Putamen (tissue), 1 donor: ENCODE measurements around the gene SALL2.
"Not testable (repeated sequence)": the region's sequence is repeated elsewhere in the genome, so short reads cannot be mapped to it uniquely, and the experiment has no call there.

Source experiments
- DNase-seq: peaks from one replicate; pipeline ENCODE4 v3.0.0-alpha.2; 2016; ENCODE audit warnings: low spot score

SALL2 gene

DNA sequence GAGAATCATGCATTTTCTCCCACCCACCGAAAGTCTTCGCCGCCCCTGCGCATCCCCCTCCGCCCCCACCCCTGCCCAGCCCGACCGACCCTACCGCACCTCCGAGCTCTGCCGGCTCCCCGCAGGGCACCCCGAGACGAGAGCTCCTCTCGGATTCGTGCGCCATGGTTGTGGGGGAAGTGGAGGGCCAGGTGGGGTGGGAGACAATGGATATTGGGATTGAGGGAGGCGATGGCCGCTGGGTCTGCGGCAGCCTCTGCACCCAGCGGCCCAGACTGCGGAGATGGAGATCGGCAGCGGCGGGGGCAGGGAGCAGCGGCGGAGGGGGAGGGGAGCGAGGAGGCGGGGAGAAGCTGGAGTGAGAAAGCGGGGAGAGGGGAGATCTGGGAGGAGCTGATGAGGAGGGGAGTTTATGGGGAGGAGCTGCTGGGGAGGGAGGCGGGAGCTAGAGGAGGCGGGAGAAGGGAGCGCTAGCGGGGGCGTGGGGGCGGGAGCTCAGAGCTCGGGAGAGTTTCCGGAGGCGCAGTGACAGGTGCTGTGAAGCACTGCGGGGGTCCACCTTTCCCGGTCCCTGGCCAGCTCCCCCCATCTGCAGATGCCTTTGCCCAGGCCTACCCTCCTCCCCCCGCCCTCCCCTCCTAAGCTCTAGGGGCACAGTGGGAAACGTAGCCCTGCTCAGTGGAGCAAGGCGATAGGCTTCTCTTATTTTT is at the start of gene SALL2:
Gene SALL2, minus strand, starts transcription at position 385 of the 710 bp plus-strand sequence. Its CDS starts 219 bp downstream, at position 166.
- DNase-seq, result peak; percentile 89

DNA sequence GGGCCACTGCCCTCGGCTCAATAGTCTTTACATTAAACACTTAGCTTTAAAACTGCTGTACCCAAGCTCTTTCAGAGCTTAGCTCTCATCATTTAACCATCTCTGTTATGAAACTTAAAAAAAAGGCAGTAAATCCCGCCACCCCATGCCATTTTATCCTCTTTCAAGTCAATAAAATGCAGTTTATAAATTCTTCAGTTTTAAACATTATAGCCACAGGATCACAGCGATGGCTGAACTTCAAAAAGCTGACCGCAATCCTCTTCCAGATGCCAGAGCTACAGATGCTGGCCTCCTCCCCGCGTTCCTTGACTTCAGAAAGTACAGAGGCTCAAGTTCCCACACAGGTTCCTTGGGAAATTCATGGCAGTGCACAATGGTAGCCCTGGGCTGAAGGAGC is 49.5 kb upstream of the SALL2 start:
- DNase-seq, result no peak

DNA sequence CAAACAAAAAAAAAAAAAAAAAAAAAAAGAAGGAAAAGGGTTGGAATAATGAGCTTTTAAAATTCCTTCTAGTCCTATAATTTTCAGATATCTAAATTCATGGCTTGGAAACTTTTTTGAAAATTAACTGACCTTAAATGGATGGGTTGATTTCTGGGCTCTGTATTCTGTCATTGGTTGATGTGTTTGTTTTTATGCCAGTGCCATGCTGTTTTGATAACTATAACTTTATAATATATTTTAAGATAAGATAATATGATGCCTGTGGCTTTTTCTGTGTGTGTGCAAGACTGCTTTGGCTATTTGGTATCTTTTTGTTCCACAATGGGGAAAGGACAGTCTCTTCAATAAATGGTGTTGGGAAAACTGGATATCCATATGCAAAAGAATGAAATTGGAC is 46.5 kb upstream of the SALL2 start:
- DNase-seq, result no peak

DNA sequence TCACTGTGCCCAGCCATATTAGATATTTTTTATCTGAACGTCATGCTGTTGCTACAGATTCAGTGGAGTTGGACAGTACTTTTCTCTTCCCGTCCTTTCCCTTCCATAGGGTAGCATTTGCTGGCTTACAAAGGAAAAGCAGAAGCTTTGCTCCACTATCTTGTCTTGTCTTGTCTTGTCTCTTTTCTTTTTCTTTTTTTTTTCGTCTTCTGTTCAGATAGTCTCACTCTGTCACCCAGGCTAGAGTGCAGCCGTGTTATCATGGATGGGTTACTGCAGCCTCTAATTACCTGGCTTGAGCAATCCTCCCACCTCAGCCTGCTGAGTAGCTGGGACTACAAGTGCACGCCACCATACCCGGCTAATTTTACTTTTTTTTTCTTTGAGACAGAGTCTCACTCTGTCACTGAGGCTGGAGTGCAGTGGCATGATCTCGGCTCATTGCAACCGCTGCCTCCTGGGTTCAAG is 32.6 kb upstream of the SALL2 start:
- DNase-seq, result no peak

DNA sequence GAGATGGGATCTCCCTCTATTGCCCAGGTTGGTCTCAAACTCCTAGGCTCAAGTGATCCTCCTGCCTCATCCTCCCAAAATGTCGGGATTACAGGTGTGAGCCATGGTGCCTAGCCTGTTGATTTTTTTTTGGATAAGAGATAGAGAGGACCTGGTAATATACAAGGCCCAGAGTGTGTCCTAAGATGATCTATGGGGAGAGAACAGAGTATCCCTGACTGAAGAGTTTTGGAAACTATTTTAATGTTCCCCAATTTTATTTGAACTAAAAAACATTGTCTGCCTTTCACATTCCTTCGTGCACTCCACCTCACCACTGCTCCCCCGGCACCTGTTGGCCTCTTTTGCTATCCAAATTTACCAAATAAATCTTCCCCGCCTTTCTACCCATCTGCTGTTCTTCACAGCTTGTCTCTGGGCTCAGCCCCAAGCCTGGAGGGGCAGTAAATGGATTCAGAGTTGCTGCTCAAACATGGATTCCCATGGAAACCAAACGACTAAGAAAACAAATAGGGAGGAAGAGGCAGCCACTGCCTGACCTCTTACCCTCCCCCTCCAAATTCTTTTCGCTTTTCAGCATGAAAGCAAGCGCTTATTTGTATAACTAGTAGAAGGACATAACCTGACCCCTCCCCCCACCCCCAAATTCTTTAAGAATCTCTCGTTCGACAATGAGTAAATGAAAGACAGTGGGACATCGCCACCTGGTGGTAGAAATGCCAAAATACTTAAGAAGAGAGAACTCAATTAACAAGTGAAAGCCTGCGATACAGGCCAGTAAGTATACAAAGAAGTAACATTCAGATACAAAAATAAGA is 31.1 kb upstream of the SALL2 start:
- DNase-seq, result peak; percentile 85

DNA sequence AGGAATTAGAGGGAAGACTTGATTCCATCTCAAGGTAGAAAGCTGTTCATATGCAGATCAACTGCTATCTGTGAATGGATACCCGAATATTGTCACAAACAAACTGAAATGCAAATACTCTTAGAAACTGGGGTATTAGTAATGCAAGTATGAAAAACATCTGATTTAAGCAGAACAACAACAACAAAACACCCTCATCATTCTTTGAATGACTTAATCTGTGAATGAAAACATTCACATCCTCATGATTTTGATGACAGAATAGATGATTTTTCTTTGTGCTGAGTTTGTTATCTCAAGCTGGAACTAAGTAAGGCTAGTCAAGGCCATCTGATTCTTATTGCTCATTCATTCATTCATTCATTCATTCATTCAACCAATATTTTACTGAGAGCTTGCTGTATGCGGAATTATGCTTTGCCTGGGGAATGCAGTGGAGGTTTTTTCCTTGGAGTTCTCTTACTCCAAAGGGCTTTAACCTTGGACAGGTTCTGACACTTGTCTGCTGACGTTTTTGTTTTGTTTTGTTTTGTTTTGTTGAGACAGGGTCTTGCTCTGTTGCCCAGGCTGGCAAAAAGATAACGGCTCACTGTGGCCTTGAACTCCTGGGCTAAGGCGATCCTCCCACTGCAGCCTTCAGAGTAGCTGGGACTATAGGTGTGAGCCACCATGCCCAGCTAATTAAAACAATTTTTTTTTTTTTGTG is 30.4 kb upstream of the SALL2 start:
- no peak for DNase-seq

DNA sequence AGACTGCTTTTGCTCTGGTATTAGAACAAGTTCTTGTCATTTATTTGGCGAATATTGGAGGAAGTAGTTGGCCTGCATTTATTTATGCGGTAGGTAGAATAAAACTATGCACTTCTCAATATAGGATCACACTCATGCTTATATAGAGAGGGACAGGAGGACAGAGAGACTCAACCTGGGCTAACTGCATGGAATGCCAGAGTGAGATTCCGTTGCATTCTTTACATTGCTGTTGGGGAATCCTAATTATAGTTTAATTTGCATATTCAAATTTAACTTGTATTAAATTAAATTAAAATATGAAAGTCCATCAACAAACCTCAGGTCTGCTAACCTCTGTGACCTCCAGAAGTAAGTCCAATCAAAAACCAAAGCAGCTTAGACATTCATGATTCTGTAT is 27.1 kb upstream of the SALL2 start:
- DNase-seq, result no peak

DNA sequence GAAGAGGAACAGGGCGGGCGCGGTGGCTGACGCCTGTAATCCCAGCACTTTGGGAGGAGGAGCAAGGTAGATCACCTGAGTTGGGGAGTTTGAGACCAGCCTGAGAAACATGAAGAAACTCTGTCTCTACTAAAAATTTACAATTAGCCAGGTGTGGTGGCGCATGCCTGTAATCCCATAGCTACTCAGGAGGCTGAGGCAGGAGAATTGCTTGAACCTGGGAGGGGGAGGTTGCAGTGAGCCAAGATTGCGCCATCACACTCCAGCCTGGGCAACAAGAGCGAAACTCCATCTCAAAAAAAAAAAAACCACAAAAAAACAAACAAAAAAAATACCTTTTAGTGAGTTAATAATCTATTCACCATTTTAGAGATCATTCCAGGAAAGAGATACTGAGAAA is 18.4 kb upstream of the SALL2 start:
- DNase-seq, result not testable (repeated sequence)

DNA sequence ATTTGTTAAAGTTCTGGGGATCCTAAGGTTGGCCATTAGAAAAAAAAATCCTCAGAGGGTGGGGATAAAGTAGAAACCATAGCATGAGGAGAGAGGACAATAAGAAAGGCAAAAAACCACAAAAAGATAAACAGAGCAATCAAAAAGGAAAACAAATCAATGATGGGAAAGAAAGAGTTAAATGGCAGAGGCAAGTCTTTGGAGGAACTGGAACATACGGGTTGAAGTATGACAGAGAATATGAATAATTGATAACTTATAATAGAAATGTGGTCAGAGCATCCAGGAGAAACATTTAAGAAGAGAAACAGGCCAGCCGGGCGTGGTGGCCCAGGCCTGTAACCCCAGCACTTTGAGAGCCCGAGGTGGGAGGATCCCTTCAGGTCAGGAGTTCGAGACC is 17.8 kb upstream of the SALL2 start:
- no peak for DNase-seq

DNA sequence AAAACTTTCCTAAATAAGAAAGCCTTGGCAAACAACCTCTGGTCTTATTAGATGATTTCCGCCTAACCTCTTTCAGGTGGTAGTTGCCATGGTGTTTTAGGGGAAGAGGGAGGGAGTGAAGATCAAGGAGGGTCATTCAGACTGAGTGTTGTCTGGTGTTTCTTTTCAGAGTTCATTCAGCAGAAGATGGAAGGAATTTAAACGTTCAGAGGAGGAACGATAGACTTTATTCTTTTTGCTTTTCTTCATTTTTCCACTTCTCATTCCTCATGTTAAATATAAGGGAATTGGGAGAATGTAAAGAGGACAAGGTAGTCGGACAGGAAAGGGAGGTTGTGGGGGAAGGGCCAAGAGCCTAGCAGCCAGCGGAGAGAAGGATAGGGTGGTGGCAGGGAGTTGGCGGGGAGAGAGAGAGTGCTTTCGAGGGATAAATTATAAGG is 17.4 kb upstream of the SALL2 start:
- DNase-seq, result no peak

DNA sequence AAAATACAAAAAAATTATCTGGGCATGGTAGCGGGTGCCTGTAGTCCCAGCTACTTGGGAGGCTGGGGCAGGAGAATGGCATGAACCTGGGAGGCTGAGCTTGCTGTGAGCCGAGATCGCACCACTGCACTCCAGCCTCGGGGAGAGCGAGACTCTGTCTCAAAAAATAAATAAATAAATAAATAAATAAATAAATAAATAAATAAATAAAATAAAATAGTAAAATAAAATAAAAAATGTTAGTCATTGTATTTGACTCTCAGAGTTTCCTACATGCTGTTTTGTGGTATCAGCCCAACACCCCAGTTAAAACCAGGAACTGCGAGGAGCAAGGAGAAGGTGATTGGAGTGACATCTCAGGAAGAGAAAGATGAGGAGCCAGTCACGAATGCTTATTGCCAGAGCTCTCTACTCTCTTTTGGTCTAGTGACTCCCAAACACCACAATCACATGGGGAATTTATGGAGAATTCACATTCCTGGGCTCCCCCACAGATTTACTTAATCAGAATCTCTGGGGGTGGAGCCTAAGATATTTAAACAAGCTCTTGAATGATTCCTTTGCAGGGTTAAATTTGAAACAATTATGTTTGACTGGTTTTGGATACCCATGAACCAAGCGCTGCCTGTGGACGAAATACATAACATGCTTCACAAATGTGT is 15.4 kb upstream of the SALL2 start:
- DNase-seq, result no peak

DNA sequence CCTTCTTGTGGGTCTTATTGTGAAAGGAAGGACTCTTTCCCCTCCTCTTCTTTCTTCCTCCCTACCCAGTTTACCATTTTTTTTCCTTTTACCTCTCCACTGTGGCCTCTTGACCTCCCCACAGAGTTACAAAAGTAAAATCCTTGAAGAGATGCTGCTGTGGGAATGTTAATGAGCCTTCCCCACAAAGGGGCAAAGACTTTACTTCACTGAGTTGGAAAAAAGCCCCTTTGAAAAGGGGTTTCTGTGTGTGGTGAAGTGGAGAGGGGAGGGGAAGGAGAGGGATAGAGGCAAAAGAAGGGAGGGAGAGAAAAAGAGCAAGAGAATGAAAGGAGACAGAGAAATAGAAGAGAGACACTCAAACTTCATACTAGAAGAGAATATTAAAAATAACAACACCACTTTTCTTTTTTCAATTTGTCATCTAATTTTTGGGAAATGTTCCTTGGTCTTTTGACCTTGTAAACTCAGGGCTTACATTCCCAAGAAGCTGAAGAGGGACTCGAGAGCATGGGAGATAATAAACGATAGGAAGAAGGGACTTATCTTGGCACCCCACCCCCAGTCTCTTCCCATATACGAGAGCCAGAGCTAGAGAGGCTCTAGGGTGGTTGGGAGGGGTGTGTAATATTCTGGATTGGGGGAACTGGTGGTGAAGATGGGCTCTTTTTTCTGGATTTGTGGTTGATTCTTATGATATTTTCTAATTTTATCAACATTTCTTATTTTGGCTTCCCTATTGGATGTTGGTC is 13.2 kb upstream of the SALL2 start:
- peak; percentile 33 for DNase-seq

DNA sequence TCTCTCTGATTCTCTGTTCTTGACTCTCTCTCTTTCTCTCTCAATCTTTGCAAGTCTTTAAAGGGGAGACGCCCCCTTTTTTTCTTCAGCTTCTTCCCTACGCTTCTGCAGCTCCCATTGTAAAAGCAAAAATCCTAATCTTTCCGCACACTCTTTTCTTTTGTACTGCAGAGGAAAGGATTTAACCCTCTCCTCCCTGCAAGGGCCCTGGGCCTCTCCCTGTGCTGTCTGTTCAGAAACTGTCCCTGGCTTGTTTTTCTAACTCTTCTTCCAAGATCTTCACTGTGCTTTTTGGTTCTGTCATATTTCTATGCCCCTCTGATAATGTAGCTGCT is 10.9 kb upstream of the SALL2 start:
- no peak for DNase-seq

DNA sequence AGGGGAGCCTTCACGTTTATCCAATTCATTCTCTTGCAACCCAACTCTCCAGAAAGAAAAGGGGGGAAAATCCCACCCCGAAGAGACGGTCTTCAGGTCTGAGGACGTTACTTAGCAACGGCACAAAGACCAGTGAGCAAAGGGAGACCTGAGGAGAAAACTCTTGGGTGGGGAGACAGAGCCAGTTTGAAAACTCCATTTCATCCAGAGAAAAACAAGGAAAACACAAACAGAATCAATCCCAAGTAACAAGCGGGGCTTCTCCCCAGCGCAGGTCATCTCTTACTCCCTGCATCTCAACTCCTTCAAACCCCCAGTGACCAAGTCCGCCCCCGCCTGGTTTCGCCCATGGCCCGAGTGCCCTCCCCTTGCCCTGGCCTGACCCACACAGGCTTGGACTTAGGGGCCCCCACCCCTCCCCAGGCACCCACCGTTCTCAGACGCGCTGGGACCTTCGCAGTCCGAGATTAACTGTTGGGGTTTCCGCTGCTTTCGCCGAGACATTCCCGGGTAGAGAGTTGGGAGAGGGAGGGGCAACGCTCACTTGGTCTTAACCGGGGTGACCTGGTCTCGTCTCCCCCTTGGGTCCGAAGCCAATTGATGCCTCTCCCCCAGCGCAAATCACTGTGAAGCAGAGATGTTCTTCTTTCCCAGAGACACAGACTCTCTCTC is 10.4 kb upstream of the SALL2 start:
- DNase-seq, result no peak

DNA sequence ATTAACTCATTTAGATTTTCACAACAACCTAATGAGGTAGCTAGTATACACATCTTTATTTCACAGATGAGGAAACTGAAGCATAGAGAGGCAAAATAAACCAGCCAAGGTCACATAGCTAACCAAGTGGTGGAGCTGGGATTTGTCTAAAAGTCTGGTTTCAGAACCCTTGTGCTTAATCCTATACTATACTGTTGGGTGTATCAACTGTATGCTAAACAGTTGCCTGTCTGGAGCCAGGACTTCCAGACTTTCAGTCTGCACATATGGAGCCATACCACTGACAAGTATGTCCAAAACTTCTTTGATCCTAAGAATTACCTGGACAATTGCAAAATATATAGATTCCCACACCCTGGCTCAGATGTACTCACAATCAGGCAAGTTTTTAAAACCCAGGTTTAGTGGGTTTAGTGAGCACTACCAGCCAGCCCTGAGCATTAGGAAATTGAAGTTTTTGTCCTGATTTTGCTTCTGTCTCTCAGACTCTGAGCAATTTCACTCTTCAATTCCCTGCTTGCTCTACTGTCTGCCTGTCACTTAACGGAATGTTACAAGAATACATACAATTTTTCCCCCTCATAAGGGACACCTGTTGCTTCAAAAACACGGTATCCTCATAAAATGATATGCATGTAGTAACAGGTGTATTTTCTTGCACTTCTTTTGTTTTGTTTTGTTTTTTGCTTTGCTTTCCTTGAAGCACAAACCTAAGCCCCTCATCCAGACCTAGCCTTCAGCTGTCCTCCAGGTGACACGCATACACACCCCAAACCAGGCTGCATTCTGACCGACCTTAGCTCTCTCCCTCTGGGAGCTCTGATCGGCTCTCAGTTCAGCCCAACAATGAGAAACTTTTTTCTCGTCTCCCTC is 9.6 kb upstream of the SALL2 start:
- no peak for DNase-seq

DNA sequence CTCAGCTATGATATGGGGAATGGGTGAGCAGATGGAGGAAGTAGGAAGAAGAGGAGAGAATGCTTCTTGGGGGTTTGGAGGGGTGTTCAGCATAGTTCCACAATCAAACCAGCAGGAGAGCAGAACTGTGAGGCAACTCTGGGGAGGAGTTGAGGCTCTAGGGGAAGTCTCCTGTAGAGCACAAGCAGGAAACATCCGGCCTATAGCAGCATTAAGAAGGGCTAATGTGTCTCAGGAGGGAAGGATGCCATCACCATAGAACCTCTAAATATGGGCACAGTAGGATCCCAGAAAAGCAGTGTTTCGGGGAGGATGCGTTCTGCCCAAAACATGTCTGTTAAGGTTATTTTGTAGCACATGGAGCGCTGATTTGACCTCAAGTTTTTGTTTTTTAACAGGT is 8.4 kb upstream of the SALL2 start:
- no peak for DNase-seq

DNA sequence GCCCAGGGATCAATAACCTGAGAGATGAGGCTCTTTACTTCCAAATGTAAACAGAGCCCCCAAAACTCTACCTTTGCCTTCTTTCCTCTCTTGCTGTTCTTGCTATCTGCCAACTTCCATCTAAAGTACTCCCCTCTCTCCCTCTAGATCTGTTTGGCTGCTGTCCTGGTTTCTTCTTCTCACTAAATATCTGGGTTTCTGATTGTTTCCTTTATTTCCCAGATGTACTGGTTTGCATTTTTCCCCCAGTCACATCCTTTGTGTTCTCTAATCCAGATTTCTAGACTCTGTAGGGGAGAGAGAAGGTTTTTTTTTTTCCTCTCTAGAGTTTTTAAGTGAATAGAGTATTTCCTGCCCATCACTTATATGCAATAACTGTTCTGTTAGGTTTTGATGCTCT is 7.1 kb upstream of the SALL2 start:
- DNase-seq, result no peak

DNA sequence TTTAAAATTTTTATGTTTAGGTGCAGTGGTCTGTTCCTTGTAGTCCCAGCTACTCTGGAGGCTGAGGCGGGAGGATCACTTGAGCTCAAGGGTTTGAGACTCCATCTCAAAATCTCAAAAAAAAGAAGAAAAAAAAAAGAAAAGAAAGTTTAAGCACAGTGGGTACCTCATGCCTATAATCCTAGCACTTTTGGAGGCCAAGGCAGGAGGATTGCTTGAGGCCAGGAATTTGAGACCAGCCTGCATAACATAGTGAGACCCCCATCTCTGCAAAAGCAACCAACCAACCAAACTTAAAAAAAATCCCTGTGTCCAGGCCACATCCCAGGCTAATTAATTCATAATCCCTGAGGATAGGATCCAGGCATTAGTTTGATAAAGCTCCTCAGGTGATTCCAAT is 3.4 kb upstream of the SALL2 start:
- no peak for DNase-seq

DNA sequence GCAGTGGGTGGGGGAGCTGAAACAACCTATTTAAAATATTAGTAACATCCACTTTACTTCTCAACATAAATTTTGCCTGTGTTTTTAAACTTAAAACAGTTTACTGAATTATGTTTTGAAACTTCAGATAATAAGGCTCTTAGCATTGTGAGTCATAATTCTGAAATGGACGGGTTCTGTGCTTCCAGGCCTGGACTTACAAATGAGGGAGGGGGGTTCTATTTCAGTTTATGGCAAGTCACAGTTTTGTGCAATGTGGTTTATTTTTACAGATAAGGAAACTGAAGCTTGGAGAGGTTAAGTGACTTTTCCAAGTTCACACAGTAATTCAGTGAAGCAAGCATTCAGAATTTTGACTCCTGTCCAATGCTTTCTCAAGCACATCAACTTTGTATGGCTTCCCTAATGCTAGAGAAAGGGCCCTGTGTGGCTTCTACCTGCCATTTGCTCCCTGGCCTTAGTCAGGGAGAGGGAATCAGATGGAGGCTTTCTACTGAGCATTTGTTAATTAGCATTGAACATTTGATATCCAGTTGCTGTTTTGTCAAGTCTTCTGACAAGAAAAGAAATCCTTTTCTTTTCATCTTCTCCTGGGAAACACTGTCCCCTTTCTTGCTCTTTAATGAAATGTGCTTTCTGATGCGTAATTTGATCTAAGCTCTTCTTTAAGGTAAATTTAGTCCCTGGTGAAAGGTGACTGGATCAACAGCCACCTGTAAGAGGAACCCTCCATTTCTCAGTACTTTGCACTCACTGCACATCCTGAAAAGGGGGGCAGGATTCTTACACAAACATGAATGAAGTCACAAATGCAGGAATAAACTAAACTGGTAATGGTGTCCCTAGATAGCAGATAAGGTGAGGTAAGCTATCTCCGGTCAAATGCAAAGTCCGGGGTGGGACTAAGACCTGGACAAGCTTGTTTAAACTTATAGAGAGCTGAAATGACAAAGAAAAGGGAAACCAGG is 2.5 kb upstream of the SALL2 start:
- no peak for DNase-seq
